MM.1S (cell line): ENCODE data around the gene IL18BP.

ENCODE experiments used
- DNase-seq: peaks from one replicate; pipeline ENCODE4 v3.0.0-alpha.2; 2015
- H2AFZ ChIP-seq: fragments of 300-600 bp; sonication (generic); 2 replicates; pipeline ENCODE4 v1.6.0; 2016; ENCODE audit warnings: antibody characterized with exemption, low read length
- H3F3A ChIP-seq: fragments of 300-600 bp; sonication (generic); 2 replicates; pipeline ENCODE4 v1.6.1; 2016; ENCODE audit warnings: mild to moderate bottlenecking, antibody characterized with exemption, low read length, moderate library complexity, mixed read lengths; ENCODE audit not compliant: insufficient read depth
- H3K27ac ChIP-seq: fragments of 300-600 bp; sonication (generic); 2 replicates; pipeline ENCODE4 v1.5.1; 2016; ENCODE audit warnings: mild to moderate bottlenecking, low read length
- H3K27me3 ChIP-seq: fragments of 300-600 bp; sonication (generic); replicated peaks from 2 replicates; pipeline ENCODE4 v1.6.0; 2016; ENCODE audit warnings: low read length; ENCODE audit not compliant: insufficient read depth
- H3K36me3 ChIP-seq: fragments of 300-600 bp; sonication (generic); replicated peaks from 2 replicates; pipeline ENCODE4 v1.6.1; 2016; ENCODE audit warnings: mild to moderate bottlenecking, low read length, mixed read lengths; ENCODE audit not compliant: insufficient read depth
- H3K4me1 ChIP-seq: fragments of 300-600 bp; sonication (generic); 2 replicates; pipeline ENCODE4 v1.6.1; 2016; ENCODE audit warnings: low read length, mixed read lengths
- H3K4me2 ChIP-seq: fragments of 300-600 bp; sonication (generic); 2 replicates; pipeline ENCODE4 v1.6.0; 2016; ENCODE audit warnings: low read depth, low read length
- H3K4me3 ChIP-seq: fragments of 300-600 bp; sonication (generic); 2 replicates; pipeline ENCODE4 v1.5.1; 2016; ENCODE audit warnings: low read length, mixed read lengths
- H3K79me2 ChIP-seq: fragments of 300-600 bp; sonication (generic); 2 replicates; pipeline ENCODE4 v1.6.1; 2016; ENCODE audit warnings: mixed run types, low read length, mixed read lengths
- H3K9ac ChIP-seq: fragments of 300-600 bp; sonication (generic); 2 replicates; pipeline ENCODE4 v1.6.1; 2016; ENCODE audit warnings: low read length, mixed read lengths
- H3K9me2 ChIP-seq: fragments of 300-600 bp; sonication (generic); replicated peaks from 2 replicates; pipeline ENCODE4 v1.6.1; 2016; ENCODE audit warnings: mild to moderate bottlenecking, low read length, mixed read lengths; ENCODE audit not compliant: insufficient read depth
- H3K9me3 ChIP-seq: fragments of 300-600 bp; sonication (generic); replicated peaks from 2 replicates; pipeline ENCODE4 v1.6.1; 2016; ENCODE audit warnings: mild to moderate bottlenecking, low read length, mixed read lengths; ENCODE audit not compliant: insufficient read depth
- H4K20me1 ChIP-seq: fragments of 300-600 bp; sonication (generic); 2 replicates; pipeline ENCODE4 v1.6.1; 2016; ENCODE audit warnings: mild to moderate bottlenecking, low read length, moderate library complexity, mixed read lengths; ENCODE audit not compliant: insufficient read depth
- EZH2 ChIP-seq: fragments of 300-600 bp; sonication (generic); optimal IDR thresholded peaks from 2 replicates; pipeline ENCODE3; 2017; ENCODE audit warnings: low read depth, mild to moderate bottlenecking, antibody characterized with exemption, low read length, mixed read lengths
- EZH2phosphoT487 ChIP-seq: fragments of 300-600 bp; sonication (generic); IDR thresholded peaks from 2 replicates; pipeline ENCODE4 v1.6.1; 2018; ENCODE audit warnings: antibody characterized with exemption, low read length
- TF ChIP-seq, protein P1 (sequence below): fragments of 300-600 bp; sonication (generic); IDR thresholded peaks from 2 replicates; pipeline ENCODE4 v1.5.1; 2016; ENCODE audit warnings: antibody characterized with exemption, low read length, mixed read lengths

Gene IL18BP

DNA sequence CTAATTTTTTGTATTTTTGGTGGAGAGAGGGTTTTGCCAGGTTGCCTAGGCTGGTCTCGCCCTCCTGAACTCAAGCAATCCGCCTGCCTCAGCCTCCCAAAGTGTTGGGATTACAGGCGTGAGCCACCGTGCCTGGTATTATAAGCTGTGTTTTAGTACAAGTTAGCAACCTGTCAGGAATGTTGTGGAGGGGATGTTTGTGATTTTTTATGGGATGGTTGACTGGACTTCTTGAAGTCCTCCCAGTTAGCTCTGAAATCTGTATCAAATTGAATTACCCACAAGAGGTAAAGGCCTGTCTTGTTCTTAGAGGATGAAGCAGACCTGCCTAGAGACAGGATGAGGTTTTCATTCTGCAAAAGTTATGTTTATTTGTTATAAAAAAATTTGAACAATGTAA lies 34.1 kb upstream of the IL18BP start:
- Histone ChIP-seq H3K4me3 (no peak overlapping the region), H3K9ac (no peak overlapping the region), H3F3A (peaks cover 4% of the 10 kb centered on the region; the same call in 1 of the 2 replicates), H3K4me1 (peaks cover 6% of the 10 kb centered on the region; the same call in 1 of the 2 replicates), H2AFZ (no peak overlapping the region), H3K27ac (no peak overlapping the region), H4K20me1 (no peaks in the 10 kb centered on the region), H3K9me3 (no peaks in the 10 kb centered on the region), H3K27me3 (no peaks in the 10 kb centered on the region), H3K36me3 (no peaks in the 10 kb centered on the region; the same call in 1 of the 2 replicates), H3K79me2 (no peaks in the 10 kb centered on the region), H3K4me2 (no peak overlapping the region), H3K9me2 (no peaks in the 10 kb centered on the region)
- DNase-seq = no peak
- TF ChIP-seq EZH2phosphoT487 (no peak), EZH2 (no peak)
- TF ChIP-seq, protein P1, sequence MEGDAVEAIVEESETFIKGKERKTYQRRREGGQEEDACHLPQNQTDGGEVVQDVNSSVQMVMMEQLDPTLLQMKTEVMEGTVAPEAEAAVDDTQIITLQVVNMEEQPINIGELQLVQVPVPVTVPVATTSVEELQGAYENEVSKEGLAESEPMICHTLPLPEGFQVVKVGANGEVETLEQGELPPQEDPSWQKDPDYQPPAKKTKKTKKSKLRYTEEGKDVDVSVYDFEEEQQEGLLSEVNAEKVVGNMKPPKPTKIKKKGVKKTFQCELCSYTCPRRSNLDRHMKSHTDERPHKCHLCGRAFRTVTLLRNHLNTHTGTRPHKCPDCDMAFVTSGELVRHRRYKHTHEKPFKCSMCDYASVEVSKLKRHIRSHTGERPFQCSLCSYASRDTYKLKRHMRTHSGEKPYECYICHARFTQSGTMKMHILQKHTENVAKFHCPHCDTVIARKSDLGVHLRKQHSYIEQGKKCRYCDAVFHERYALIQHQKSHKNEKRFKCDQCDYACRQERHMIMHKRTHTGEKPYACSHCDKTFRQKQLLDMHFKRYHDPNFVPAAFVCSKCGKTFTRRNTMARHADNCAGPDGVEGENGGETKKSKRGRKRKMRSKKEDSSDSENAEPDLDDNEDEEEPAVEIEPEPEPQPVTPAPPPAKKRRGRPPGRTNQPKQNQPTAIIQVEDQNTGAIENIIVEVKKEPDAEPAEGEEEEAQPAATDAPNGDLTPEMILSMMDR = no peak

DNA sequence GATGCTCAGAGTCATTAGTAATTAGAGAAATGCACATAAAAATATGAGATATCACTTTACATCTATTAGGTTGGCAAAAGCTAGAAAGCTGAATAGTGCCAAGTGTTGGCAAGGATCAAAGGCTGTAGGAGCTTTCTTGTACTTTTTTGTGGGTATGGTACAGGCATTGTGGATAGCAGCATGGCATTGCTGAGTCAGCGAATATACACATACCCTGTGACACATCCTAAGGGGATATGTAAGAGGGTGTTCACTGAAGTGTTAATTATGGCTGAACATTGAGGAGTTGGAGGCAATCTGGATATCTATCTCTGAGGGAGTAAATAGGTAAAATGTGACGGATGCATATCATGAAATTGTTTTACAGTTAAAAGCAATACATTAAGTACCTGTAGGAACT lies 27.0 kb upstream of the IL18BP start:
- no peak for DNase-seq
- H3K4me2 ChIP-seq = no peak overlapping the region

DNA sequence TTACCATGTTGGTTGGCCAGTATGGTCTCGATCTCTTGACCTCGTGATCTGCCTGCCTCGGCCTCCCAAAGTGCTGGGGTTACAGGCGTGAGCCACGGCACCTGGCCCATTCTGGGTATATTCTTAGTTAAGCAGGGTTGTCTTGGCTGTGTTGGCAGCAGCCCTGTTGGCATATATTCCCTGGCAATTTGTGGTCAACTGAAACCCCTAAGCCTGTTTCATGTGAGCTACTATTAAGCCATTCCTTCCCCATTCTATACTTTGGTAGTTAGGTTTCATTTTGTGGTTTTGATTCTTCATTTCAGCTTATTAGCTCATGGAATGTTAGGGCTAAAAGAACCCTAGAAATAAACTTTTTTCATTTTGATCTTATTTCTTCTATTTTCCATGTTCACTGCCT lies 22.2 kb upstream of the IL18BP start:
- Histone ChIP-seq H3F3A (no peaks in the 10 kb centered on the region; the same call in 1 of the 2 replicates), H3K4me3 (no peak overlapping the region), H3K9me2 (no peaks in the 10 kb centered on the region), H2AFZ (no peak overlapping the region), H3K27ac (no peak overlapping the region), H3K4me2 (no peak overlapping the region), H3K79me2 (0 out of 2 replicates have a peak, but pooled peaks cover 3% of the 10 kb centered on the region), H3K27me3 (no peaks in the 10 kb centered on the region), H3K4me1 (no peaks in the 10 kb centered on the region), H3K9ac (no peak overlapping the region), H4K20me1 (no peaks in the 10 kb centered on the region), H3K9me3 (no peaks in the 10 kb centered on the region), H3K36me3 (no peaks in the 10 kb centered on the region)
- TF ChIP-seq, protein P1 = no peak
- TF ChIP-seq EZH2phosphoT487 (no peak), EZH2 (no peak)
- DNase-seq = no peak

More for the DNA sequence above, 27.0 kb upstream of the IL18BP start:
- Histone ChIP-seq H3K79me2 (no peaks in the 10 kb centered on the region), H3K27ac (no peak overlapping the region), H3K4me1 (no peaks in the 10 kb centered on the region), H3K9ac (no peak overlapping the region), H2AFZ (no peak overlapping the region), H4K20me1 (no peaks in the 10 kb centered on the region), H3K4me3 (no peak overlapping the region), H3K36me3 (no peaks in the 10 kb centered on the region; the same call in 1 of the 2 replicates), H3K9me3 (no peaks in the 10 kb centered on the region), H3K27me3 (no peaks in the 10 kb centered on the region), H3F3A (no peaks in the 10 kb centered on the region), H3K9me2 (no peaks in the 10 kb centered on the region)
- no peak for TF ChIP-seq EZH2

DNA sequence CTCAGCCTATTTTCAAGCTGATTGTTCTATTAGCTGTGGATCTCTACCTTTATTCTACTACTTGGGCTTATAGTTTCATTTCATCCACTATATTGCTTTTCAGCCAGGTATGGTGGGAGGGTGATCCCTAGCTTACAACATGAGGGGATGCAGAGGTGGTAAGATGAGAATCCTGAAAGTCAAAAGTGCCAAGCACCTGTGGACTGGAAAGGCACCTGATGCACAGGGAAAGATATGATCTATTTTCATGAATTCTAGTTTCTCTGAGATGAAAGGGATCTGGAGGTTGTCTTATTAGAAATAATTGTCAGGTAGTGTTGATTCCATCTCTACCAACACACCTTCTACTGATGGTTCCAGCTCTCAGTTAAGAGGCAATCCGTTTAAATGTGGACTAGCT lies 21.6 kb upstream of the IL18BP start:
- no peaks in the 10 kb centered on the region for H3K27me3 ChIP-seq
- H3K4me3 ChIP-seq = no peak overlapping the region
- no peaks in the 10 kb centered on the region; the same call in 1 of the 2 replicates for H3F3A ChIP-seq
- DNase-seq = no peak
- H3K4me1 ChIP-seq = no peaks in the 10 kb centered on the region
- H3K79me2 ChIP-seq = 0 out of 2 replicates have a peak, but pooled peaks cover 3% of the 10 kb centered on the region
- no peak overlapping the region for H2AFZ ChIP-seq
- no peak overlapping the region for H3K27ac ChIP-seq
- no peaks in the 10 kb centered on the region for H4K20me1 ChIP-seq
- no peak for TF ChIP-seq EZH2phosphoT487
- TF ChIP-seq EZH2 = no peak
- TF ChIP-seq, protein P1 = no peak
- H3K9me3 ChIP-seq = no peaks in the 10 kb centered on the region
- H3K9me2 ChIP-seq = no peaks in the 10 kb centered on the region
- no peak overlapping the region for H3K4me2 ChIP-seq
- no peaks in the 10 kb centered on the region for H3K36me3 ChIP-seq
- H3K9ac ChIP-seq = no peak overlapping the region
